H54 (cell line): ENCODE measurements around the gene MNS1.
A peak's percentile ranks its signal among the peaks of the same experiment; 100 is the strongest.
"Not testable (repeated sequence)": the region's sequence is repeated elsewhere in the genome, so short reads cannot be mapped to it uniquely, and the experiment has no call there.

Experiments
- DNase-seq: peaks from one replicate; pipeline ENCODE4 v3.0.0; 2011; ENCODE audit warnings: low spot score, mixed read lengths; ENCODE audit not compliant: insufficient read length
- FAIRE-seq: peaks from 3 replicates; lab custom pipeline; 2011; peaks lifted over from hg19 to GRCh38; lab: Jason Lieb, UNC
- POLR2A ChIP-seq: IDR thresholded peaks from 2 replicates; pipeline ENCODE4 v1.6.1; 2011; ENCODE audit warnings: low read depth, mild to moderate bottlenecking, low read length

The MNS1 gene, protein sequence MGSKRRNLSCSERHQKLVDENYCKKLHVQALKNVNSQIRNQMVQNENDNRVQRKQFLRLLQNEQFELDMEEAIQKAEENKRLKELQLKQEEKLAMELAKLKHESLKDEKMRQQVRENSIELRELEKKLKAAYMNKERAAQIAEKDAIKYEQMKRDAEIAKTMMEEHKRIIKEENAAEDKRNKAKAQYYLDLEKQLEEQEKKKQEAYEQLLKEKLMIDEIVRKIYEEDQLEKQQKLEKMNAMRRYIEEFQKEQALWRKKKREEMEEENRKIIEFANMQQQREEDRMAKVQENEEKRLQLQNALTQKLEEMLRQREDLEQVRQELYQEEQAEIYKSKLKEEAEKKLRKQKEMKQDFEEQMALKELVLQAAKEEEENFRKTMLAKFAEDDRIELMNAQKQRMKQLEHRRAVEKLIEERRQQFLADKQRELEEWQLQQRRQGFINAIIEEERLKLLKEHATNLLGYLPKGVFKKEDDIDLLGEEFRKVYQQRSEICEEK

DNA sequence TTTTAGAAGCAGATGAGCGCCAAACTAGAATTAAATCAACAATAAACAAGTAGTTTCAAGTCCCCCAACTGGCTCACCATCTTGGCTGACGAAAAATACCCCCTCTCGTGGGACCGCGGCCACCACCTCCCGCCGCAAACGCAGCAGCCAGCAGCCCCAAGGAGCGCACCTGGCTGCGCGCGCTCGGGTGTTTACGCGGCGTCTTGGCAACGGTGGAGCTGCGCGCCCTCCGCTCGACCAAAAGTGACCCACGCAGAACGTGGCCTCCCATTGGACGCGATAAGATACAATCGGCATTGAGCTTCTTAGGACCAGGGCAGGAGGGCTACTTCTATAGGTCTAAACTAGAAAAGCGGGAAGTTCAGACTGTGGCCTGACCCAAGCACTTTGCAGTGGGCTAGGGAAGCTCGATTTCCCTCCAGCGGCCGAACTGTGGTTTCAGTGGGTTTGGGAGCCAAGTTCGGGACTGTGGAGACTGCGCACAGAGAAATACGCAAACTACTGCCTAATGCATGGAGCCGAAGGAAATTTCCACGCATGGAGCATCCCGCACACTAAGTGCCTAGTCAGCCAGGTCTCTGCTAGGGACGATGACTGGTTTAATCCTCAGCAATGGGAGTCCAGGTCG is at the start of gene MNS1:
Gene MNS1 (minus strand): TSS at position 245 of the 628 bp plus-strand sequence. CDS start 165 bp downstream, at position 80.
- TF ChIP-seq POLR2A, result peak; percentile 57; the same call in 1 of the 2 replicates
- DNase-seq (peak; percentile 65), FAIRE-seq (peak; percentile 75)

DNA sequence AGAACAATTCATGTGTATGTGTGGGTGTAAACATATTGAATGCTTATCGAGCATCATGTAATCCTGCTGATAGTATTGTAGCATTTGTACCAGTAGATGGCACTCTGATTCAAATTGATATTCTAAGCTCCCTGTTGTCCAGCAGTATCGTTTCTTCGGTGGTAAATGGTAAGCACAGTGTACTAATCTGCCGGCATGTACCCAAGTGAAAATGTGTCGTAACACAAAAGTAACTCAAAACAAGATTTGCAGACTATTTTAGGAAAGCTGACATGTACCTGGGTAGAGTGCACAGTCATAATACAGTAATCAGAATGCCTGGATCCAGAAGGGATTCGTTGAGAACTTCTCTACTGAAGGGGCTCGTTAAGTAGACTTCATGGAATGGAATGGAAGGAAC is 31.7 kb upstream of the MNS1 start:
- FAIRE-seq, result no peak
- peak; percentile 21 for DNase-seq
- no peak for TF ChIP-seq POLR2A

DNA sequence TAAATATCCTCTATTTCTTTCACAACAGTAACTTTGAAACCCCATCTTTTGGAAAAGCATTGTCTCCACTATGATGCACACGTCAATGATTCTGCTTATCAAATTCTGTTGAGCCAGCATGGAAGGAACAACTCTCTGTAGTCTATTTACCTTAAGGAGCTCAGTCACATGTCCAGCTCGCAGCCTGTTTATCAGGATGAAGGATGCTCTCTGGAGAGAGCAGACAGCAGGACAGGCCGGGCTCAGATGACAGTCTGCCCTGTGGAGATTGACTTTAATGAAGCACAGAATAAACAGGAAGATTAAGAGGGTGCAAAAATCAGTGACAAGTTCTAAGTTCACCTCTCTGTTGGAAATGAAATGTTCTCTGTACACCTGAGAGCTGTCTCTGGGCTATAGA is 30.6 kb upstream of the MNS1 start:
- DNase-seq, result no peak

DNA sequence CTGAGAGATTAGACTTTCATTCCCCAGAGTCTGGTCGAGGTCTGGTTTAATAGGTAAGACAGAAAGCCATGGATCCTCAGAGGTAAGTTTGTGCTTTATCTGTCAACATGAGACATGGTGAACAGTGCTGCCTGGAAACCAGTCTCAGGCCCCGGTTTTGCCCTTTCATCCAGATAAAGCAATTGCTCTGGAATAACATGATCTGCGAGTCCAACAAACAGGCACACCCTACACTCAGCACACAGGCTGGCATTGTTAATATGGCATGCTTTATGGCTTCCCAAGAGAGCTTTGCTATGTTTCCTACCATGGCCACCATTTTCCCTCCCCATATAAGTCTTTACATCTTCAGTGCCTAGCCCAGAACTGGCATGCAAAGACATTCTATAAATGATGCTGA is 30.1 kb upstream of the MNS1 start:
- TF ChIP-seq POLR2A, result no peak
- no peak for FAIRE-seq
- no peak for DNase-seq

More for the DNA sequence above, 30.6 kb upstream of the MNS1 start:
- no peak for FAIRE-seq
- no peak for TF ChIP-seq POLR2A

DNA sequence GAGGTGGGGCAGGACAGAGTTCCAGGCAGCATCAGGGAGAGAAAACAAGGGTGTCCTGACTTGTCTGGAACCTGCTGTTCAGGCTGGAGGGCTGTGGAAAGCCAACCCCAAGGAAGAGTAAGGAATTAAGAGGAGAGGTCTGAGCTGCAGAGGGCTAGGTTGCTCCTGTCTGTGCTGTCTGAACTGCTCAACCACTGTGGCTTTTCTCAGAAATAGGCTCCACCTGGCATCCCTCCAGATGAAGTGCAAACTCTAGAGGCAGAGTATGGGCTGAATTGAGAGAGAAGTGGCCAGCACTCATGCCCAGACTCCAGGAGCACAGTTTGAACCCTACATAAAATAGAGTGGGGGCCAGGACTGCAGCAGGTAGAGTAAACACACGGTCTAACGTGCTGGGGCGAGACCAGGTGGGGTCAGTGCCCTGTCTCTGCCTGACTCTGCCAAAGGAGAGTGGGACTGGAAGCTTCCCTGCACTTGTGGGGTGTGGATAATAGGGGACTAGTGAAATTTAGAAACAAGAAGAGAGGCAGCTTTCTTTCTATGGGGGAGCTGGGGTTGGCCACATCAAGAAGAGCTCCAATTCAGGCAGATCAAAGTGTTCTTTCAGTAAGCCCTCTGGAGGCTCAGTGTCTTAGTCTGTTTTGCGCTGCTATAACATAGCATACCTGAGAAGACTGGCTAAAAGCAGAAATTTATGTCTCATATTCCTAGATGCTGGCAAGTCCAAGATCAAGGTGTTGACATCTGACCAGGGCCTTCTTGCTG is 28.0 kb upstream of the MNS1 start:
- FAIRE-seq (no peak), DNase-seq (no peak)
- TF ChIP-seq POLR2A, result no peak

DNA sequence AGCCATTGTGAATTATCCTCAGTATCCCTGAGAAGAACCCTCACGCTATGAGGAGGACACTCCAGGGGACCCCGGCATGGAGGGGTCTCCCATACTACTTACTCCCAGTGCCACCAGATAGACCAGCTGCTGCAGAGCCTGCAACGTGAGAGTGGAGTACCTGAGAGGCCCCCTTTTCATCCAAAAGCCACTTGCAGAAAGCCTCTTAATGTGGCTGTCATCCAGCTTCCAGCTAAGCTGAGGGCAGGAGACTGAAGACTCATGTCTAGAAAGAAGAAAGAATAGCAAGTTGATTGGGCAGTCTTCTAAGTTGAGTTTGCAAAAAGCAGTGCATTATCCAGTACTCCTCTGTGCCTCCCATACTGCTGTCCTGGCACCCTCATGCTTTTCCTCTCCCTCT is 27.3 kb upstream of the MNS1 start:
- TF ChIP-seq POLR2A, result no peak
- no peak for FAIRE-seq
- no peak for DNase-seq

DNA sequence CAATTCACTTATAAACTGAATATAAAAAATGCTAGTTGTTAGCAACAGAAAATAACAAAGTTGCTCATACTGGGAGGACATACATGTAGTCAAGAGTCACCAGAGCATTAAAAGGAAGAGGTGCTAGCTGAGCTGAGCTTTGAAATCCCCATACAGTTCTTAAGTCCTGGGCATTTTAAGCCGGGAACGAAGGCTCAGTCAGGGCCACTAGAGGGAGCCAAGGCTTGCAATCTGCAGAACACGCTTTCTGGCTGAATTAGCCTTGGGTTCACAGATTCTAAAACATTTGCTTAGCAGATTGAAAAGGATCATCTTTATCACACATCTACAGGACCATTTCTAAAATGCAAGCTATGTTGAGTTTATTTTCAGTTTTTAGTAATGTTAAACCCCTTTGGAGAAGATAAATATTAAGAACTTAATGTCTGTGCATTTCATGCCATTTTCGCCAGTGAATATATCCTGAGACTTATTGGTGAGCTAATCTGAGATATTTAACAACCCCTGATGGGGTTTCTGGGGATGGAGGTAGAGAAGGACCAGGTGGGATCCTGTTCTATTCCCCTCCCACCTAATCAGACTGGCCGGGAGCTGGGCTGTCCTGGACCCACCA is 26.3 kb upstream of the MNS1 start:
- TF ChIP-seq POLR2A, result no peak
- no peak for FAIRE-seq

DNA sequence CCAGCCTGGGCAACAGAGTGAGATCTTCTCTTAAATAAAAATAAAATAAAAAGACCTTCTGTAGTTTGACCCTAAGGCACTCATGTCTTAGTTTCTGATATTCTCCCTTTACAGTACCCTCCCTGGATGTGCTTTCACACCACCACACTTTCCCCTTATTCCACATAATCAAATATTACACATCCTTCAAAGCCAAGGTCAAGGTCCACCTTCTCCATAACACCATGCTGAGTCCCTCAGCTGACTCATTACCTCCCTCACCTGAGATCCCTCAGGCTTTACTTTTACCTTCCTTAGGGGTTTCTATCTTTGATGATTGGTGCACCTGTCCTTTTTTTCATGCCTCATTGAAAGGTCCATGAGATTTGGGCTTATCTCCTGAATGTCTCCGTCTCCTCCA is 25.5 kb upstream of the MNS1 start:
- DNase-seq, result no peak
- TF ChIP-seq POLR2A, result no peak
- FAIRE-seq, result no peak

More for the DNA sequence above, 26.3 kb upstream of the MNS1 start:
- DNase-seq, result peak; percentile 31

DNA sequence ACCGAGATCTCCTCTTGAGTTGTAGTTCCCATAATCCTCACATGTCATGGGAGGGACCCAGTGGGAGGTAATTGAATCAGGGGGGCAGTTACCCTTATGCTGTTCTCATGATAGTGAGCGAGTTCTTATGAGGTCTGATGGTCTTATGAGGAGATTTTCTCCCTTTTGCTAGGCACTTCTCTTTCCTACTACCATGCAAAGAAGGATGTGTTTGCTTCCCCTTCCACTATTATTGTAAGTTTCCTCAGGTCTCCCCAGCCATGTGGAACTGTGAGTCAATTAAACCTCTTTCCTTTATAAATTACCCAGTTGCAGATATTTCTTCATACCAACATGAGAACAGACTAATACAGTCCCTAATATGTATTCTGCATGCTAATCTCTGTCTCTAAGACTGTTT is 21.3 kb upstream of the MNS1 start:
- not testable (repeated sequence) for FAIRE-seq, DNase-seq

DNA sequence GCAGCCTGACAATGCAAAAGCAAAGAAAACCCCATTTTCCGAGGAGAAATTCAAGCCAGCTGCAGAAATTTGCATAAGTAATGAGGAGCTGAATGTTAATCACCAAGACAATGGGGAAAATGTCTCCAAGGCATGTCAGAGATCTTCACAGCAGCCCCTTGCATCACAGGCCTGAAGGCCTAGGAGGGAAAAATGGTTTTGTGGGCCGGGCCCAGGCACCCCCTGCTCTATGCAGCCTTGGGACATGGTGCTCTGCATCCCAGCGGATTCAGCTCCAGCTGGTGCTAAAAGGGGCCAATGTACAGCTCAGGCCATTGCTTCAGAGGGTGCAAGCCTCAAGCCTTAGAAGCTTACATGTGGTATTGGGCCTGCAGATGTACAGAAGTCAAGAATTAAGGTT is 20.5 kb upstream of the MNS1 start:
- not testable (repeated sequence) for DNase-seq, FAIRE-seq

DNA sequence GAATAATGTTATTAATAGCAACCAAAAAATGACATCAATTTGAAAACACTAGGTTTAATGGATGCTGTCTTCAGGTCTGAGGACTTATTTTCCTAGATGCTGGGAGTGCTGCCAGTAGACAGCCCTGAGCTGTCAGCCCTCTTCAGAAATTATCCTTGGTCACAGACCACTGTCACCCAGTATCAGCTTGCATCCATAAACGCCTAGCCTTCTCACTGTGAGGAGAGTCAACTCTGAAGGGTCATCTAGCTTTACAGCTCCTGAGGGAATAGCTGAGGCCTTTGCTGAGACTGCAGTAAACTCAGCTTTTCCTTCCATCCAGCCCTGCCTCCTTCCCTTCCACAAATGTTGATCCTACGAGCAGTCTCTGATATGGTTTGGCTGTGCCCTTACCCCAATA is 19.4 kb upstream of the MNS1 start:
- no peak for FAIRE-seq

DNA sequence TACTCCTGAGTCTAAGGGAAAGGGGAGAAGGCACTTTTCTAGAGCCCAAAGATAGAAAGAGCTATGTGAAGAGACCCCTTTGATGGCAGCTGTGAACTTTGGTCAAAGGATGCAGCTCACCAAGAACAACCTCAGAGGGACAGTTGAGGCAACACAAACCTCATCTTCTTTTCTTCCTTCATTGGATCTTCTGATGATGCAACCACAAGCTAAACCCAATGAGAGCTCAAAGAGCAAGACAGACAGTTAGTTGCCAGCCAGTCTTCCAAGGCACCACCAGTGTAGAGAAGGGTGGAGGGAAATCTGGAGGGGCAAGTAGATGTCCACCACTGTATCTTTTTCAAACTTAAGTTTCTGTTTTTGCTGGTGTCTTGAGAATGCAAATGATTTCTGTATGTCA is 10.4 kb upstream of the MNS1 start:
- no peak for TF ChIP-seq POLR2A
- FAIRE-seq (no peak), DNase-seq (no peak)

More for the DNA sequence above, 19.4 kb upstream of the MNS1 start:
- DNase-seq, result no peak
- no peak for TF ChIP-seq POLR2A

DNA sequence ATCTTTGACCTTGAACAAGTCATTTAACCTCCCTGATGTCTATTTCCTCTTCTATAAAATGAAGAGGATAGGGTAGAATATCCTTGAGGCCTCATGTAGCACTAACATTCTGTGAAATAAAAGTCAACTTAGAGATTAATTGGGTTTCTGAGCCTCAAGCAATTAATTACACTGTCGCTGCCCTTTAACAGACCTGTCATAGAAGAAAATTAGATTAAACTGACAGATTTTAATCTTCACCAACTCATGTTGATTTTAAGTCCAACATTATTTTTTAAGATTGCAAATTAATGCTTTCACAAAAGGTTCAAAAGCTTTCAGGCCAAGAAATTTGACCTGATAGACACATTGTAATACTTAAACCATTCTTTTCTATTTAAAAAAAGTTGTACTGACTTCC is 8.1 kb upstream of the MNS1 start:
- DNase-seq (no peak), FAIRE-seq (no peak)
- TF ChIP-seq POLR2A, result no peak
